HG03159 (cell line): ENCODE results near the gene SYNRG.

ENCODE experiments used
- ATAC-seq: cut with Tn5 transposase; IDR thresholded peaks from one replicate; pipeline ENCODE4 v1.9.1; 2021; ENCODE audit warnings: mild to moderate bottlenecking, moderate library complexity; ENCODE audit not compliant: unreplicated experiment

The SYNRG gene

DNA sequence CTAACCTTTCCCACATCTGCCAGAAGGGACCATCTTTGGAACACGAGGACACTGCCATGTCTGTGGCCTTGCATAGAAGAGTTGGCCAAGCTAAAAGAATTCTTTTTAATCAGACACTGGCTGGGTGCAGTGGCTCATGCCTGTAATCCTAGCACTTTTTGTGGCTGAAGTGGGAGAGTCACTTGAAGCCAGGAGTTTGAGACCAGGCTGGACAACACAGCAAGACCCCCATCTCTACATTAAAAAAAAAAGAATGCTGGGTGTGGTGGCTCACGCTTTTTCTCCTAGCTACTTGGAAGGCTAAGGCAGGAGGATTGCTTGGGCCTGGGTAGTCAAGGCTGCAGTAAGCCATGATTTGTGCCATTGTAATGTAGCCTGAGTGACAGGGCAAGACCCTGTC lies 128.8 kb downstream of the SYNRG start:
- ATAC-seq = no peak

DNA sequence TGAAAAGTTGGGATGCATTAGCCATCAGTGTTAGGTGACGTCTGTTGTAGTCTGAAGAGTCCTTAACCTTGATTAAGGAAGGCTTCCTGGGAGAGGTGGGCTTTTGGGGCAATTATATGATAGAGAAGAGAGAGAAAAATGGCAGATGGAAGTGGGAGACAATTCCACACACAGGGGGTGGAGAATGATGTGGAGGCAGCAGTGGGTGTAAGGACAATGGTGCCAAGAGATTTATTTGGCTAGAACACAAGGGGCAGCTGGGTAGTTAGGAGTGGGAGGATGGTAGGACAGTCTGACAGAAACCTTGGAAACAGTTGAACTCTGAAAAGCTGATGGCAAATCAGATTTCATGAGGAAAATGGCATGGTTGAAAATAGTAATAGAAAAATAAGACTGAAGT lies 130.2 kb downstream of the SYNRG start:
- no peak for ATAC-seq

DNA sequence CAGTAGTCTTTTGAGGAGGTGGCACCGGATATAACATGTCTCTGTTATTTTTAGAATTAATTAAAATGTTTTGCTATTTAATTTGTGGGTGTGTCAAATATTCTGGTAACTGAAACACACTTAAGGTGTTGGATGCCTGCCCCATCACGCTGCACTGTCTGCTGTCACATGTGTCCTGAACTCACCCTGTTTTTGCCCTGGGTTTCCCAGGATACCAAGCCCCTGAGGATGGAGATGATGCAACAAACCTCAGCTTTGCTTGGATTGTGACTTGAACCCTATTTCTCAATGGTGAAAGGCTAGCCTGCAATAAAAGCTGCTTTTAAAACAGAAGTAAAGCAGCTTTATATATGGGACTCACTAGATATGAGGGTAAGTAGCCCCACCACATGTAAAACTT lies 131.0 kb downstream of the SYNRG start:
- ATAC-seq = no peak

DNA sequence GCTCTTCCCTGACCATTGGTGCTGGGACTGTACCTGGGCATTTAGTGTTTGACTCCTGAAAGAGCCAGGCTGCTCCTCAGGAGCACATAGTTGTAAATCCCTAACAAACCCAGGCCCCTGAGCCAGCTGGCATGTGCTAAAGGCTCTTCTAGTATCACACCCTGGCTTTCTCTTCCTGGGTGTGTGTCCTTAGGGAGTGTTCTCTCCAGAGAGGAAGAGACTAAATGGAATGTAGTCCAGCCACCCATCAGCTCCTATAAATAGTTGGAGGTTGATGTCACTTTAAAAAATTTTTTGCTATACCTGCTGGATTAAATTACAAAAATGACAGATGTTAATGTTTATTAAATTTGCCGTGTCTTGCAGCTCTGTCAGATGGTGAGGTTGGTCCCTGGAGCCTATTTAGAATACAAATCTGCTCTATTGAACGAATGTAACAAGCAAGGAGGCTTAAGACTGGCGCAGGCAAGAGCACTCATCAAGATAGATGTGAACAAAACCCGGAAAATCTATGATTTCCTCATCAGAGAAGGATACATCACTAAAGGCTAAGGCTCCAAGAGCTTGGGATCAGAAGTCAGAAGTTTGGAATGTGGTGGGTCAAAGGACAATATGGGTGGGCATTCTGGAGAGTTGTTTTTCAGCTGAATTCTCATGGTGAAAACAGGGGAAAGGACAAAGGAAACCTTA lies 132.6 kb downstream of the SYNRG start:
- no peak for ATAC-seq

DNA sequence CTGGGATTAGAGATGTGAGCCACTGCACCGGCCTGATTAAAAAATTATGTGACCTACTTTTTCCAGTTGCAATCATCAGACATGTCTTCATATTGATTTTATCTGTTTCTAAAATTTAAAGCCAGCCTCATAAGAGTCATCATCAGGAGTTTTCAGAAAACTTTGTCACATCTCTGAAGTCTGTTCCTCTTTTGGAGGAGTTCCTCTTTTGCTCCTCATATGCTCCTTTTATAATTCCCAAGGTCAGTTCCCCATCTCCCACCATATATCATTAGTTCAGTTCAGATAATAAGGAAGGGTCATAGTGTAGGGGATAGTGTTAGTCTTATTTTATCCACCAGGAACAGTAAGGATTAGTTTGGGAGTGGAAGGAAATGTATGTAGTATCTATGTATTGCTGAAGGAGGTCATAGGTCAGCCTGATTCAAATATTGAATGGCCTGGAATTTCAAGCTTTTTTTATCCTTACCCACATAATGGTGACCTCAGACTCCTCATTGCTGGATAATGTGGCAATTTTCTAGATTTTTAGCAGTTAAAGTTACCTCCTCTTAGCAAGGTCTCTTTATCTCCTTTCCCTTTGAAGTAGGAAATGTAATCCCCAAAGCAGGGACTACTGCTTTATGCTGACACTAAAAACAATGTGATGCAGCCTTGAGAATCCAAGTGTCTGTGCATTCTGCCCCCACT lies 133.3 kb downstream of the SYNRG start:
- no peak for ATAC-seq

DNA sequence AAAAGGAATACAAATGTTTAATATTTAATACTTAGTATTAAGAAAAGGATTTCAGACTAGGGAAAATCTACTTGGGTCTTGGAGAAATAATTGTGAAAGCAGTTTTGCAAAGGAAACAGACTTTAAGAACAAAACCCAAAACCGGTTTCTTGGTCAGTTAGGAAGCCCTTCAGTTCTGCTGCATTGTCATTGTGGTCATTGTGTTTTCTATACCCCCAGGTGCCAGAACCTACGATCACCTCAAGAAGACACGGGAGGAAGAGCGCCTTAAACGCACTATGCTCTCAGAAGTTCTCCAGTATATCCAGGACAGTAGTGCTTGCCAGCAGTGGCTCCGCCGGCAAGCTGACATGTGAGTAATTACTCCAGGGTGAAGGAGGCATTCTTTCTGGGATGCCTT lies 139.0 kb downstream of the SYNRG start:
- no peak for ATAC-seq

DNA sequence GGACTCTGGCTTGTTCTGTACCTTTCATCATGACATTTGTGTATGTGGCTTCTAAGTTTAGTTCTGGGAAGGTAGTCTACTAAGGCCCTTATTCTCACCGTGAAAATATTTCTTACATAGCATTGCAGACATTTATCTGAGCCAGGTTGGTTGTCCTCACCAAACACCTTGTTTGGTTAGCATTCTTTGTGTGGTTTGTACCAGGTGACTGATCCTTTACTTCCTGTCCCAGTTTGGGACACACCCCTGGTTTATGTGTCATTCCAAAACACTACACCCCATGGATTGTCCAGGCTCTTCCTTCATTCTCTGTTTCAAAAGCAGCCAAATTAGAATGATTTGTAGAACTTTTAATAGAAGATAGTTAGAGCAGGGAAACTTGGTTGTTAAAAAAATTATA lies 142.7 kb downstream of the SYNRG start:
- no peak for ATAC-seq

DNA sequence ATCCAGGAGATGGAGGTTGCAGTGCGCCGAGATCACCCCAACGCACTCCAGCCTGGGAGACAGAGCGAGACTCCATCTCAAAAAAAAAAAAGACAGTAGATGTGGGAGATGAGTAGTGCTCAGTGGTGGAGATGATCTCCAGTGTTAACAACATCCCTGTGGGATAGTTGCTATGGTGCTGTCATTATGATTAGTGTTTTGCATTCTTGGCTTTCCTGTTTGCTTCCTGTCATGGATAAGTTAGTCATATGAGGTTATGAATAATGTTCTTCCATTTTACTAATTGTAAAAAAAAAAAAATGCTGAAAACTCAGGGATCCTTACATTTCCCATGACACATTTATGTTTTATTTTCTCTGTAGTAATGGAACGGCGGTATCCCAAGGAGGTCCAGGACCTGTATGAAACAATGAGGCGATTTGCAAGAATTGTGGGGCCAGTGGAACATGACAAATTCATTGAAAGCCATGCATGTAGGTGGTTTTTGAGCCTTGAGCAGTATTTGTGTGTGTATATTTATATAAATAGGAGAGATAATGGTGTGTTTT lies 144.1 kb downstream of the SYNRG start:
- ATAC-seq = no peak
